Left lung (tissue), 10 donors: Measurements from ENCODE around the gene CTNND2. TPM values are rescaled to one million over a fixed set of nuclear protein-coding genes. Genes with fewer than 3 reads are reported as not detected.

ENCODE experiments used
- ATAC-seq: fragments of 200-7000 bp; cut with Tn5 transposase; one replicate; pipeline ENCODE4 v1.9.1; 2020; ENCODE audit warnings: moderate library complexity
- DNase-seq, 4 donors: peaks; one replicate each; pipeline ENCODE4 v3.0.0-alpha.2; 2013 to 2020
- H3K27ac ChIP-seq, 2 donors: fragments of 200-600 bp; sonication (generic) in 1 of 2; one replicate each; pipeline versions ENCODE4 v1.5.0 to v1.8.0; 2020 to 2021
- H3K27me3 ChIP-seq, 2 donors: fragments of 200-600 bp; sonication (generic) in 1 of 2; one replicate each; pipeline versions ENCODE4 v1.5.0 to v1.8.0; 2020 to 2021
- H3K36me3 ChIP-seq, 2 donors: fragments of 200-600 bp; sonication (generic) in 1 of 2; one replicate each; pipeline versions ENCODE4 v1.5.0 to v1.8.0; 2020 to 2021
- H3K4me1 ChIP-seq, 2 donors: fragments of 200-600 bp; one replicate each; pipeline ENCODE4 v1.8.0; 2021
- H3K4me3 ChIP-seq, 2 donors: fragments of 200-600 bp; sonication (generic) in 1 of 2; one replicate each; pipeline versions ENCODE4 v1.5.0 to v1.8.0; 2020 to 2021; ENCODE audit warnings: mild to moderate bottlenecking in 1 of 2
- H3K9me3 ChIP-seq, 2 donors: fragments of 200-600 bp; sonication (generic) in 1 of 2; one replicate each; pipeline versions ENCODE4 v1.5.0 to v1.8.0; 2020 to 2021
- CTCF ChIP-seq, 2 donors: fragments of 200-600 bp; sonication (generic) in 1 of 2; IDR thresholded peaks; one replicate each; pipeline versions ENCODE4 v1.5.0 to v1.8.0; 2021; ENCODE audit warnings: antibody characterized with exemption in 2 of 2
- intact Hi-C, 2 donors: fragments of 100-400 bp; cut with DNase I; formaldehyde crosslinking; loops; one replicate each; pipeline versions ENCODE4 v1.11.2 to v1.14.2; 2022
- polyA plus RNA-seq, 6 donors: library from polyadenylated mRNA; unstranded; fragments of 120-200 nt; gene quantifications; one replicate each; pipeline ENCODE4 v1.2.1, GENCODE V29; 2013; ENCODE audit not compliant: insufficient read length in 6 of 6
- total RNA-seq, 2 donors: library from RNA; stranded (reverse); fragmentation: NEBNext Ultra II Directional; extraction: Animal tissue kit (Norgen Biotek cat#: 25700); gene quantifications; one replicate each; pipeline ENCODE4 v1.2.1, GENCODE V29; 2021
- donor health status: DM: no; HTN: yes; CAD: no.
- donor health status: DM: no; HTN: no; CAD: no.

Gene CTNND2
- total and polyA plus RNA-seq, 8 donors = 1.2 to 4.2 (median 2.2) TPM; not detected in 1

- Histone ChIP-seq H3K4me3 (no peak overlapping the region), H3K36me3 (no peaks in the 10 kb centered on the region), H3K27me3 (no peaks in the 10 kb centered on the region), H3K27ac (no peak overlapping the region), H3K9me3 (no peaks in the 10 kb centered on the region), H3K4me1 (no peaks in the 10 kb centered on the region)
- ATAC-seq (no peak), DNase-seq (no peak)
- intact Hi-C loops = no loop called here
- no peak for TF ChIP-seq CTCF (IDR thresholded peaks at IDR 0.05)
These were observed 505.5 kb downstream of the CTNND2 start for GRCh38 chr5:11398728-11399127.

DNA sequence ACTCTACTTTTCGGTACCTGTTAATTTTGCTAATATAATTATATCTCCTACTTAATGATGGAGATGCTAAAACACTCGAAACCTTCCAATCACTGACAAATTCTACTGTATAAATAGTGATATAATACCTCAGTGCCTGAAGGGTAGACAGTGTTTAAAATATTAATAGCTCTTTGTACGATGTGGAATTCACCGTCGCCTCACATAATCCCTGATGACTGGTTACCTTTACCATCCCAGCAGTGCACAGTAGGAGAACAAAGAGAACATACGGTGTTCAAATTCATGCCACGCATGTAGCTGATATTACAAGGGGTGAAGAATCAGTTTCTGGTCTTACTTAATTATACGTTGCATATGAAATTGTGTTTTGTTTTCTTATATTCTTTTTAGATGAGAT, 506.7 kb downstream of the CTNND2 start:
- Histone ChIP-seq H3K27ac (no peak overlapping the region), H3K27me3 (no peaks in the 10 kb centered on the region), H3K4me1 (no peaks in the 10 kb centered on the region), H3K36me3 (no peaks in the 10 kb centered on the region), H3K9me3 (no peaks in the 10 kb centered on the region), H3K4me3 (no peak overlapping the region)
- TF ChIP-seq CTCF (IDR thresholded peaks at IDR 0.05) = no peak
- intact Hi-C loops = no loop called here
- ATAC-seq (no peak), DNase-seq (no peak)

DNA sequence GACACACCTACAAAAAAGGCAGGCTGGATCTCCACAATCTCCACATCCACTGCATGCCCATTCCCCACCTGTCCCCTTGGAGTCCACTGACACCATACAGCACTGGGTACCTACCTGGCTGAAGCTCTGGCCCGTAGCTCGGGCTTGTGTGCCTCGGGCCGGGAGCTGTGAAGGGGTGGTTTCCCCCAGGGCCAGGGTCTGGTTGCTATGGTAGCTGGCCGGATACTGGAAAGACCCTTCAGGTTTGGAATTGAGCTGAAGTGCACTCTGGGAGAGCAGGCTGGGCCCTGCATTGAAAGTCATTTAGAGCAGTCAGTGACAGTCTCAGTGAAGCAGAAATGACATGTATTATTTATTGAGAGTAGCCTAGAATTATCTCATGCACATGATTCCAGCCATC, 507.3 kb downstream of the CTNND2 start:
- Histone ChIP-seq H3K9me3 (no peaks in the 10 kb centered on the region), H3K27me3 (no peaks in the 10 kb centered on the region), H3K4me3 (no peak overlapping the region), H3K27ac (no peak overlapping the region), H3K36me3 (no peaks in the 10 kb centered on the region), H3K4me1 (no peaks in the 10 kb centered on the region)
- intact Hi-C loops = no loop called here
- TF ChIP-seq CTCF (IDR thresholded peaks at IDR 0.05) = no peak
- DNase-seq (no peak), ATAC-seq (no peak)

DNA sequence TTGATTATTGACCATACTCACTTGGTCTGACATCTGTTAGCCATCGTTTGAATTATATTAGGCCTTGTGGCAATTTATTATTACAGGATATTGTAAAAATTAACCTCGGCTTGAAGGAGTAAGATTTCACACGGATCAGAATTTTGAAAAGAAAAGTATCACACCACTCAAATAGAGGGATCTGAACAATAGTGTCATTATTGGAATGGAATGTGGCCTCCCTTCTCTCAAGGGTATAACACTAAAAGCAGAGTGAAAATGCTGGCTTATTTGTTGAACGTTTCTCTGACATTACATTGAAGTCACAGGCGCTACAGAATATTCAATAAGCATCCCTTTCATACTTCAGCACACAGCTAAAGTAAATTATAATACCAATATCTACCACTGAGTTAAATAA, 509.3 kb downstream of the CTNND2 start:
- ATAC-seq = no peak
- Histone ChIP-seq H3K4me1 (no peaks in the 10 kb centered on the region), H3K27ac (no peak overlapping the region), H3K9me3 (no peaks in the 10 kb centered on the region), H3K27me3 (no peaks in the 10 kb centered on the region), H3K4me3 (no peak overlapping the region), H3K36me3 (no peaks in the 10 kb centered on the region)
- intact Hi-C loops = no loop called here
- no peak for TF ChIP-seq CTCF (IDR thresholded peaks at IDR 0.05)
- no peak for DNase-seq

DNA sequence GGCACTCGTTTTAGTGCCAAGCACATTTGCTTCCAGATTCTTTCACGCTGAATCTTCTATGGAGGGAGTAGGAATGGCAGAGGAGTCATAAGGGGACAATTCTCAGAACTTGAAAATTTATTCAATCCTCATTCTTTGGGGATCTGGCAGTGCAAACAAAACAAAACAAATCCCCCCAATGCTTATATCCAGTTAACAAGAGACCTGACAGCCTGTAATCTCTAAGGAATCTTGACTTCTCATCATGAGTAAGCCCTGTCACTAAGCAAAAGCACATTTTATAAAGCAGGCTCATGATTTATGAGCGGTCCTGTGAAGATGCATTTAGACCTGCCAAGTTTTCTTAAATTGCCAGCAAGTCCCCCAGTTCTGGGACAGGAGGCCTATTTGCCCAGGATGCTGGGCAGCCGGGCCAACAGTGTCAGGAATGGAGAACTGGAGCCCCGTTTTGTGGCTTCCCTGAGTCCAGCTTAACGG, 513.9 kb downstream of the CTNND2 start:
- H3K27ac ChIP-seq = no peak overlapping the region
- intact Hi-C loops = no loop called here
- no peak for TF ChIP-seq CTCF (IDR thresholded peaks at IDR 0.05)
- ATAC-seq (no peak), DNase-seq (no peak)
- H3K4me3 ChIP-seq = no peak overlapping the region
- H3K4me1 ChIP-seq = peaks cover 0 to under 1% of the 10 kb centered on the region in 2 donors
- H3K9me3 ChIP-seq = no peaks in the 10 kb centered on the region
- H3K27me3 ChIP-seq = peaks cover 15 to 22% of the 10 kb centered on the region in 2 donors
- no peaks in the 10 kb centered on the region for H3K36me3 ChIP-seq
